Measurements from ENCODE around the gene BTBD9. TPM values are rescaled to one million over a fixed set of nuclear protein-coding genes. Genes with fewer than 3 reads are reported as not detected.

Gene BTBD9
- total RNA-seq, 2 experiments from 2014 or later: 19.1 to 19.8 TPM

DNA sequence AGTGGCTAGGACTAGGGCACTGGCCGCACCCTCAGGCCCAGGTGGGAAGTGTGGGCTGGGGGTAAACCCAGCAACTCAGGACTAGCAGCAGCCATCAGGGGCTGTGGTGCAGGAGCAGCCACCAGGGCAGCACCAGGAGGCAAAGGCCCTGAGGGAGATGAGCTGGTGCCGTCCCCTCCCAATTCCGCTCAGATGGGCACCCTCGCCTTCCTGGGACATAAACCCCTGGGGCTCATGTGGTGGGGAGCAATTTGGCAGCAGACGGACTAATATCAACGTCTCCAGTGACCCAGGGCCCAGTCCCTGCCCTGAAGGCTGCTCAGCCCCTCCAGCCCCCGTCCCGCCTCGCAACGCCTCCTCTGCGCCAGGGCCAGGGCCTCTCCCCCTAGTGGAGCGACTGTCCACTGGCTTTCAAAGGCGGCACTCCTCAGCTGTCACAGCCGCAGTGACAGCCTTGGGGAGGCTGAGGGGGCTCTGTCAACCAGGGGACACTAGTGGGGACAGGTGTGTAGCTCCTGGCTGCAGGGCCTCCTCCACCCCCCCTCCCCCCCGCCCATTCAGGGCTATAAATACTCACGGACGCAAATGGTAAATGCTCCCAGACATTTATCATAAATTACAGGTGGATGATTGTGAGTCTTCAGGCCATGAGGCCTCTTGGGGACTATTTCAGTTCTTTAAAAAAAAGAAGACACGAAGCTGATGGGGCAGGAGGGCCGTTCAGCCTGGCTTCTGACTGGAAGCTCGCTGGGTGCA is 470.3 kb downstream of the BTBD9 start:
- POLR2A ChIA-PET: no interaction called here
- no peak overlapping the region for H3K4me3 Mint-ChIP-seq
- H3K27ac Mint-ChIP-seq: no peak overlapping the region
- no peaks in the 10 kb centered on the region for H3K27me3 Mint-ChIP-seq
- DNase-seq (no peak), ATAC-seq (ENCODE audit: low read depth) (no peak)
- H3K4me1 Mint-ChIP-seq: no peaks in the 10 kb centered on the region
- no peaks in the 10 kb centered on the region for H3K36me3 Mint-ChIP-seq
- H3K9me3 Mint-ChIP-seq: no peaks in the 10 kb centered on the region

DNA sequence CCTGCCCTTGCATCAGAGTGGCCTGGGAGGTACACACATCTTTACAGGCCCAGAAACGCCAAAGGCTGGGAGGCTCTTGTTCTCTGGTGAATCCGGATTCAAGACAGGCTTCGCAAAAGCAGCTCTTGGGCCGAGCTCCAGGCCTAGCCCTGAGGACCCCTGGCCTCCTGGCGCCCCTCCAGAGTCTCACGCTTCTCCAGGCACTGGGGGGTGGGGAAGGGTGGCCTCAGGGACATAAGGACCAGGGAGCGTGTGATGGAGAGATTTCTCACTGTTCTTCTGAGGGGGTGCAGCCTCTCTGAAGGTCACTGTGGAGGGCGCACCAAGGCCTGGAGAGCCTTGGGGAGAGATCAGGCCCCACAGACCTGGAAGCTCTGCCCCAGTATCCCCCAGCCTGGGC is 471.0 kb downstream of the BTBD9 start:
- Mint-ChIP-seq H3K36me3 (no peaks in the 10 kb centered on the region), H3K4me3 (no peak overlapping the region), H3K27ac (no peak overlapping the region), H3K9me3 (no peaks in the 10 kb centered on the region), H3K4me1 (no peaks in the 10 kb centered on the region), H3K27me3 (no peaks in the 10 kb centered on the region)
- POLR2A ChIA-PET: no interaction called here
- DNase-seq: no peak
- no peak for ATAC-seq (ENCODE audit: low read depth)

GRCh38 chr6:38168126-38168525 is 471.6 kb downstream of the BTBD9 start:
- Mint-ChIP-seq H3K27ac (no peak overlapping the region), H3K36me3 (no peaks in the 10 kb centered on the region), H3K4me1 (no peaks in the 10 kb centered on the region), H3K4me3 (no peak overlapping the region), H3K9me3 (no peaks in the 10 kb centered on the region), H3K27me3 (no peaks in the 10 kb centered on the region)
- POLR2A ChIA-PET: interaction anchor here (0.5 kb wide), 1 partner anchor 535 kb away, joined by 3 read pairs; no protein-coding TSS in a partner anchor
- ATAC-seq (ENCODE audit: low read depth) (no peak), DNase-seq (no peak)

DNA sequence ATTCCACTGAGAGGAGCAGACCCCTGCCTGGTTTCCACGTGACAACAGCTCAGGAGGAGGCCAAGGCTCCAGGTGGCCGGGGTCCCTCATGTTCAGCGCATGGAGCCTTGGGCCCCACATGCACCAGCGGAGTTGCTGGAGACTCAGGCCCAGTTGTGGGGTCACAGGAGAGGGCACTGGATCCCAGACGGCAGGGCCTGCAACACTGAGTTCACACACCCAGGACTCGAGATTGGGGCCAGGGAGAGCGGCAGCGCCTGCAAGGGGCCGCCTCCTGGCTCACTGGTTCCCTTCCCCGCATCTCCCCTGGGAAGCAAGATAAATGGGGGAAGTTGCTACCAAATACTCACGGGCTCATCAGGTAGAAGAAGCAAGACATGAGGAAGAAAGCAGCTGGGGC is 472.1 kb downstream of the BTBD9 start:
- no peak for DNase-seq
- H3K9me3 Mint-ChIP-seq: no peaks in the 10 kb centered on the region
- no peaks in the 10 kb centered on the region for H3K36me3 Mint-ChIP-seq
- H3K4me3 Mint-ChIP-seq: no peak overlapping the region
- POLR2A ChIA-PET: interaction anchor here (0.5 kb wide), 1 partner anchor 536 kb away, joined by 3 read pairs; no protein-coding TSS in a partner anchor
- no peaks in the 10 kb centered on the region for H3K4me1 Mint-ChIP-seq
- H3K27me3 Mint-ChIP-seq: no peaks in the 10 kb centered on the region
- H3K27ac Mint-ChIP-seq: no peak overlapping the region
- ATAC-seq (ENCODE audit: low read depth): no peak

DNA sequence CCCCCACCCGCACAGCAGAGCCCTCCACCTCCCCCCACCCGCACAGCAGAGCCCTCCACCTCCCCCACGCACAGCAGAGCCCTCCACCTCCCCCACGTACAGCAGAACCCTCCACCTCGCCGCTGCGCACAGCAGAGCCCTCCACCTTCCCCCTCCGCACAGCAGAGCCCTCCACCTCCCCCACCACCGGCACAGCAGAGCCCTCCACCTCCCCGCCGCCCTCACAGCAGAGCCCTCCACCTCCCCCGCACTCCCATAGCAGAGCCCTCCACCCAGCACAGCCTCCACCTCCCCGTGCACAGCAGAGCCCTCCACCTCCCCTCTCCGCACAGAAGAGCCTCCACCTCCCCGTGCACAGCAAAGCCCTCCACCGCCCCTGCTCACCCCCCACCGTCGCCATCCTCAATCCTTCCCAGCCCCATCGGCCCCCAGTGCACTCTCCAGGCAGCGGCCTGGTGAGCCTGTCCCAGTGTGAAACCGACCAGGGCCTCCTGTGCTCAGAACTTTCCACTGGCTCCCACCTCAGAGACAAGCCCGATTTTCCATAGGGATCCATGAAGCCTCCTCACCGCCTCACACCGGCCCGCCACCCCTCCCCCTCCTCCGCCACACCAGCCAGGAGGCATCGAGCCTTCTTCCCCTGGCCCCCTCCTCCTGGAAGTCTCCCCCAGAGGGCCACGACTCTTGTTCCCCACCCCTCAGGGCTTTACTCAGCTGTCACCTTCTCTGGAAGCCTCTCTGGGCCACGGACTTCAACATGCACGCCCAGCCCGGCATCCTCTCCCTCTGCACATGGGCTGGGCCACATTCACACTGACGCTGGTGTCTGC is 473.1 kb downstream of the BTBD9 start:
- ATAC-seq (ENCODE audit: low read depth) (no peak), DNase-seq (no peak)
- H3K4me1 Mint-ChIP-seq: no peaks in the 10 kb centered on the region
- no peaks in the 10 kb centered on the region for H3K36me3 Mint-ChIP-seq
- H3K4me3 Mint-ChIP-seq: no peak overlapping the region
- no peak overlapping the region for H3K27ac Mint-ChIP-seq
- no peaks in the 10 kb centered on the region for H3K27me3 Mint-ChIP-seq
- POLR2A ChIA-PET: no interaction called here
- H3K9me3 Mint-ChIP-seq: no peaks in the 10 kb centered on the region

GRCh38 chr6:38164671-38165108 is 475.0 kb downstream of the BTBD9 start:
- Mint-ChIP-seq H3K4me3 (no peak overlapping the region), H3K27ac (no peak overlapping the region)

GRCh38 chr6:38164131-38164481 is 475.6 kb downstream of the BTBD9 start:
- DNase-seq (no peak), ATAC-seq (ENCODE audit: low read depth) (no peak)
- Mint-ChIP-seq H3K4me3 (no peak overlapping the region), H3K27ac (no peak overlapping the region), H3K36me3 (peaks cover 5% of the 10 kb centered on the region), H3K9me3 (no peaks in the 10 kb centered on the region), H3K27me3 (no peaks in the 10 kb centered on the region), H3K4me1 (no peaks in the 10 kb centered on the region)
- POLR2A ChIA-PET: no interaction called here

More at GRCh38 chr6:38164671-38165108, 475.0 kb downstream of the BTBD9 start:
- peaks cover 5% of the 10 kb centered on the region for H3K36me3 Mint-ChIP-seq
- no peaks in the 10 kb centered on the region for H3K9me3 Mint-ChIP-seq
- no peaks in the 10 kb centered on the region for H3K27me3 Mint-ChIP-seq
- no peaks in the 10 kb centered on the region for H3K4me1 Mint-ChIP-seq
- POLR2A ChIA-PET: no interaction called here
- ATAC-seq (ENCODE audit: low read depth): no peak
- DNase-seq: no peak

DNA sequence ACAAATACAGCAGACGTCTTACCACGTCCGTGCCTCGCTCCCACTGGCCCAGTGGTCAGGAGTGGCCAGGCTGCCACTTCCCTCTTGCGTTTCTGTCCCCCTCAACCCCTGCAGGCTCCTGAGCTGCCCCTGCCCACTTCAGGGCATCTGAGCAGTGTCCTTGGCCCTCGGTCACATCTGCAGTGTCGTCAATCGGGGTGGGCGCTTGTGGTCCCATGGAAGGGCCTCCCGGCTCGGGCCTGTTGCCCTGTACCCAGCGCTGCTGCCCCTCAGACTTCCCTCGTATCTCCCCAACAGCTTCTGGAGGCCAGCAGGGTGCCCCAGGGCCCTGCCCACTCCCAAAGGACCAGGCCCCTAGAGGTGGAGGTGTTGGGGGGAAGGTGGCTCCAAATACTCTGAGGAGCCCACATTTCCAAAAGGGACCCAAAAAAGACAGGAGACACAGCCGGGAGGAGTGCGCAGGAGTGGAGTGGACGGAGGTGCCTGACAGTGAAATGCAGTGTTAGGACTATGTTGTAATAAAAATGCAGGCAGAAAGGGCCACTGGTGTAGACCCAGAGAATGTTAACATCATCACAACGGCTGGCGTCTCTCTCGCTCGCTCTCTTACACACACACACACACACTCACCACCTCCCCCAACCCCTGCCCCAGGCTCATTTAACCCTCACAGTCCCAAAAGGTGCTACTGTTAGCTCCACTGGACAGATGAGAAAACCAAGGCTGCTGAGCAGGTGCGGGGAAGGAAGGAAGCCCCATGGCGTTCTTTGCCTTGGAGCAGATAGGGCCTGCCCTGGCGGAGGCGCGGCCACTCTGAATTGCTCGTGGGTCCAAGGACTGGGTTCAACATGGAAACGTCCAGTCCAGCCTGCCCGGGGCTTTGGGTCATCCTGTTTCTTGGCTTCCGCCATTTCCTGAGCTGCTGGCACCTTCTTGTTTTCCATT is 476.3 kb downstream of the BTBD9 start:
- no peaks in the 10 kb centered on the region for H3K27me3 Mint-ChIP-seq
- ATAC-seq (ENCODE audit: low read depth) (no peak), DNase-seq (no peak)
- POLR2A ChIA-PET: no interaction called here
- peaks cover 5% of the 10 kb centered on the region for H3K36me3 Mint-ChIP-seq
- no peak overlapping the region for H3K4me3 Mint-ChIP-seq
- H3K27ac Mint-ChIP-seq: no peak overlapping the region
- no peaks in the 10 kb centered on the region for H3K9me3 Mint-ChIP-seq
- no peaks in the 10 kb centered on the region for H3K4me1 Mint-ChIP-seq

- H3K27ac Mint-ChIP-seq: no peak overlapping the region
- peaks cover 5% of the 10 kb centered on the region for H3K36me3 Mint-ChIP-seq
- POLR2A ChIA-PET: no interaction called here
- H3K4me3 Mint-ChIP-seq: no peak overlapping the region
- DNase-seq (no peak), ATAC-seq (ENCODE audit: low read depth) (no peak)
- no peaks in the 10 kb centered on the region for H3K9me3 Mint-ChIP-seq
- no peaks in the 10 kb centered on the region for H3K27me3 Mint-ChIP-seq
- no peaks in the 10 kb centered on the region for H3K4me1 Mint-ChIP-seq
Observed at GRCh38 chr6:38162493-38163185, 477.1 kb downstream of the BTBD9 start.

DNA sequence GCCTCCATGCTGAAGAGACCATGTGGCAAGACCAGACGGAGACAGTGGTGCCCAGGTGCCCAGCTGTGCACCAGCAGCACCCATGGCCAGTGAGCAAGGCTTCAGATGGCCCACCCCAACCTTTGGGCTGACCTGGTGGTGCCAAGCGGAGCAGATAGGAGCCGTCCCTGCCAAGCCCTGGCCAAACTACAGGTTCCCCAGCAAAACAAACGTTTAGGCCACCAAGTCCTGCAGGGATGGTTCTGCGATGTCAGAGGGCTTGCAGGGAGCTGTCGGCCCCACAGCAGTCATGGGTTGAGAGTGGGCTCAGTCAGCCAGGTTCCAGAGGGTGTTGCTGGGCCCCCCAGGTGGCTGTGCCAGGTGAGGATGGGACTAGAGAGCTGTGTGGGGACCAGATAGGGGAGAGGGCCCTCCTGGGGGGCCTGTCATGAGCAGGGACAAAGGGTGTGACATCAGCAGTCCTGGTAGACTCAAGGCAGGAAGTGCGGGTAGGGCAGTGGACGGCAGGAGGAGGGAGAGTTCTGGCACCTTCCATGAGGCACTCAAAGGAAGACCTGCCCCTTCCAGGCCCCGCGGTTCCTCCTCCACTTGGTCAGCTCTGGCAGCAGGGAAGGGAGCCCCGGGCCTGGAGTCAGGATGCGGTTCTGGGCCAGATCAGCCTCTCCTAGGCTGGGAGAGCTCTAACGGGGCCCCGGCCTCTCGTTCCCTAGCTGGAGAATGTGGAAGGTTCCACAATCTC is 477.8 kb downstream of the BTBD9 start:
- POLR2A ChIA-PET: no interaction called here
- Mint-ChIP-seq H3K27ac (no peak overlapping the region), H3K4me3 (no peak overlapping the region), H3K36me3 (peaks cover 5% of the 10 kb centered on the region), H3K4me1 (no peaks in the 10 kb centered on the region), H3K27me3 (no peaks in the 10 kb centered on the region), H3K9me3 (no peaks in the 10 kb centered on the region)
- DNase-seq (no peak), ATAC-seq (ENCODE audit: low read depth) (no peak)

- Mint-ChIP-seq H3K4me1 (no peaks in the 10 kb centered on the region), H3K27ac (no peak overlapping the region), H3K4me3 (no peak overlapping the region), H3K27me3 (no peaks in the 10 kb centered on the region), H3K36me3 (peaks cover 5% of the 10 kb centered on the region), H3K9me3 (no peaks in the 10 kb centered on the region)
- ATAC-seq (ENCODE audit: low read depth): no peak
- POLR2A ChIA-PET: no interaction called here
- DNase-seq: no peak
Observed at GRCh38 chr6:38161331-38161730, 478.4 kb downstream of the BTBD9 start.

GRCh38 chr6:38160831-38161230 is 478.9 kb downstream of the BTBD9 start:
- Mint-ChIP-seq H3K36me3 (peaks cover 7% of the 10 kb centered on the region), H3K4me1 (no peaks in the 10 kb centered on the region), H3K27ac (no peak overlapping the region), H3K27me3 (no peaks in the 10 kb centered on the region), H3K9me3 (no peaks in the 10 kb centered on the region), H3K4me3 (no peak overlapping the region)
- DNase-seq (no peak), ATAC-seq (ENCODE audit: low read depth) (no peak)
- POLR2A ChIA-PET: no interaction called here

Data from activated naive CD8-positive, alpha-beta T cell treated with anti-CD3 and anti-CD28 coated beads, Interleukin-2, amount 10 ng/mL, durations not matched to agents 7 days and 5 days (primary cell).